Glomerular visceral epithelial cell (primary cell): Measurements from ENCODE around the gene MCM3AP.

Experiments
- DNase-seq: peaks from one replicate; pipeline ENCODE4 v3.0.0-alpha.2; 2016; ENCODE audit errors: extremely low spot score

Gene MCM3AP

DNA sequence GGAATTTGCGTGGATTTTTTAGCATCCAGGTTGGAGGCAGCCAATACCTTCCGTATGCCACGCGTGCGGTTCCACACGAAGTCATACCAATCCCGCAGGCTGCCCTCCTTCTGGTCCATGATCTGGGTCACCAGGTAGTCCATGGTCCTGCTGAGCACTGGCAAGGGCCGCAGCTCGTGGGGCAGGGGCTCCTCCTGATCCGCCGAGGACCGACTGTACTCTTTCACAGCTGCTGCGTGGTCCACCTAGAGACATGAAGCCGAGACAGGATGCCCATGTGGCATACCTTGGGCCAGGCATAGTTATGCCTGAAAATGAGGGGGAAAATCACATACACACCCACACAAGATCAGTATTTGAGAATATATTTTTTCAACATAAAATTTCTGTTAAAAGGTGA, 12.1 kb downstream of the MCM3AP start:
- no peak for DNase-seq

DNA sequence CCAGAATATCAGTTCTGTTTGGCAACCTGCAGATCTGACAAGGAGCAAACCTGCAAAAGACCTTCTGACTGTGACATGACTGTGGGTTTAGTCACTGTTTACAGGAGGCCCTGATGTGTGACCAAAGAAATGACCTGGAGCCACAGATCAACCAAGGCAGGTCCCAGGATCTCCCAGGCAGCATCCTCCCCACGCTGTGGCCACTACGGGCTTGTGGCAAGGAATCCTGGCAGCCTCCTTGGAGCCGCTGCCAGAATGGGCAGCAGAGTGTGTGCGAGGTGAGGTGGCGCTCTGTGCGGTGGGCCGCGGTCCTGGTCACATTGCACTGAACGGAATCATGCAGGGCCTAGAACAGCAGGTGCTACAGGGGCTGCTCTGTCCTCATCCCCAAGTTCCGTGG, 15.9 kb downstream of the MCM3AP start:
- DNase-seq, result peak; percentile 95

DNA sequence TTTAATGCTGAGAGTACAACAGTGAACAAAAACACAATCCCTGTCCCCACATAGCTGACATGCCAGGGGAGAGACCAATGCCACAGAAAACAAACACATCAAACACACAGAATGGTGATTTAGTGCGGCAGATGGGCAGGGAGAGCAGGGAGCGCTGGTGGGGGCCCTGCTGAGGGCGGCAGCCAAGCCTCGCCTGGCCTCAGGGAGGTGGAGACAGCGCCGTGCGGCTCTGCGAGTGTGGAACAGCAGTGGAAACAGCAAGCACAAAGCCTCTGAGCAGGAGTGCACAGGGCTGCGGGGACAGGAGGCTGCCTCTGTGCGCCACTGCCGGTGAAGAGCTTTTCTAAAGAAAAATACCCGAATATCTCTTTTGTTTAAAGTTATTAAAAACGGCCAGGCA, 17.0 kb downstream of the MCM3AP start:
- no peak for DNase-seq

DNA sequence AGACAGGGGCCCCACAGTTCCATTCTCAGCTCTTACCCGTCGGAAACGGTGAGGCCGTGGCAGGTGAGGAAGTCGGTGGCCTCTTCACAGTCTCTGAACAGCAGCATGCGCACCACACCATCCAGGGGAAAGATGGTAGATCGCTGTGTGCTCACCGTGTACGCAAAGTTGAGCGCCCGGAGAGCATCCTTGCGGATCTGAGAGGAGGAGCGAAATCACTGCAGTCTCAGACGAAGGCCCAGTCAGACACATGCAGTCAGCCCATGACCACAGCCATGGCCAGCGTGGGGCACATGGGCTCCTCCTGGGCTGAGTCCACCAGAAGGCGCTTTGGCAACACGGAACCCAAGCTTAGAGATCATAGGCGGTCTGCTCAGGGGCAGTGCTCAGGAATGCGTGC, 18.5 kb downstream of the MCM3AP start:
- no peak for DNase-seq

DNA sequence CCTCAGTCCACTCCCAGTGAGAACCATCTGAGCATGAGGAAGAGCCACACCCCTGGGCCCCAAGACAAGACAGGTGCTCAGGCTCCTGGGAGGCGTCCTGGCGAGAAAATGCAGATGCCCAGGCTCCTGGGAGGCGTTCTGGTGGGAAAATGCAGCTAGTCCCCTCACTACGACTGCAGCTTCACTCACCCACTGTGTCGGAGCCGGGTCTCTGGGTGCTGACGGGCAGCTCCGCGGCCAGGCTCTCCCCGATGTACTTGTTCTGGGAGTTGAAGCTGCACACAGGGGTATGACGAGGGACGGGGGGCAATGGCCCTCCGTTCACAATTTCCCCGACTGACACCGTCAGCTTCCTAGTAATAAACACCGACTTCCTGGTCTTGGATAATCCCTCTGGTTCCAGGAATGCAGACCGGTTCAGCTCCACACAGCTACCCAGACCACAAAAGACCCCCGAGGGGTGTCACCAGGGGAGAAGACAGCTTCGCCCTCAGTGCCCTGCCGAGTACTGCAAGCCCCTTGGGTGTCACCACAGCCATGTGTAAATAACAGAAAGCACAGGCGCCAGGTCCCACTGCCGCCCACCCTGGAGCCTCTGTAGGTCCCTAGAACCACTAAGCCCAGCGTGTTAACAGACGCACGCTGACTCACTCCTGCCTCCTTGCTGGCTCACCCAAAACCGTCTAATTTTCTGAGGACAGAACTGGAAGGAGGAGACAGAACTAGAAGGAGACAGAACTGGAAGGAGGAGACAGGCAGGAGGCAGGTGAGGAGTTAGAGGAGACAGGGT, 19.5 kb downstream of the MCM3AP start:
- DNase-seq, result no peak

DNA sequence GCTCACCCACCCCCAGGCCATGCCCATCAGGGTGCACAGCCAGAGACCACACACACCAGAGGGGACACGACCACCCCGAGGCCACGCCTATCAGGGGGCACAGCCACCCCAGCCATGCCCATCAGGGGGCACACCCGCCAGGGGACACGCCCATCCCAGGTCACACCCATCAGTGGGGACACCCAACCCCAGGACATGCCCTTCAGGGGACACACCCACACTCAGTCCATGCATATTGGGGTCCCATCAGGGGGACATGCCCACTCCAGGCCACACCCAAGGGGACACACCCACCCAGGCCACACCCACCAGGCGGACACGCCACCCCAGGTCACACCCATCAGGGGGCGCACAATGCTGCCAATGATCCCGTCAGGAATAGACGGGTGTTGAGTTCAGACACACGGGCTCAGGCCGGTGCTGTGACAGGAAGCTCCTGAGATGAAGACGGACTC, 20.7 kb downstream of the MCM3AP start:
- no peak for DNase-seq

DNA sequence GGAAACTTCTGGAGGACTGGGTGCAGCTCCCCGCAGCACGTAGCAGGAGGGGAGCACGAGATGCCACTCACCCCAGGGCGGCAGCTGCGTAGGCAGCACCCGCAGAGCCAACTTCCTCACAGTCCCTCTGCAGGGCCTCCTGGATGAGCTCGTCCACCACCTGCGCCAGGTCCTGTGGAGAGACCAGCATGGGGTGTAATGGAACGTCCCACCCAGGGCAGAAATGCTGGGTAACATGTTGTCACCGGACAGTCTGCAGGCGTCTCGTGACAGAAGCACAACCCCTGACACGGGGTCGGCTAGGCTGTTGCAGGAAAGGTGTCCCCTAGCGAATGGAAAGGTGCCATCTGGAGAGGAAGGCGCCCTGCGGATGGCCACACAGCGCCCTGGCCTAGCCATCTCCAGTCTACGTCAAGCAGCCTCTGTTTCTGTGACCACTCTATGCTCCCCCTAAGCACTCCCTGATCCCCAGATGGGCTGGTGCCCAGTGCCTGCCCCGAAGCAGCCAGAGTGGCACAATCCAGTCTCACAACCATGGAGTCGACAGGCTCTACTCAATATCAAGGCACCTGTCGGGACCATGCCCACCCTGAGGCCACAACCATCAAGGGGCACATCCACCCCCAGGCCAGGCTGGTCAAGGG, 21.2 kb downstream of the MCM3AP start:
- DNase-seq, result no peak

DNA sequence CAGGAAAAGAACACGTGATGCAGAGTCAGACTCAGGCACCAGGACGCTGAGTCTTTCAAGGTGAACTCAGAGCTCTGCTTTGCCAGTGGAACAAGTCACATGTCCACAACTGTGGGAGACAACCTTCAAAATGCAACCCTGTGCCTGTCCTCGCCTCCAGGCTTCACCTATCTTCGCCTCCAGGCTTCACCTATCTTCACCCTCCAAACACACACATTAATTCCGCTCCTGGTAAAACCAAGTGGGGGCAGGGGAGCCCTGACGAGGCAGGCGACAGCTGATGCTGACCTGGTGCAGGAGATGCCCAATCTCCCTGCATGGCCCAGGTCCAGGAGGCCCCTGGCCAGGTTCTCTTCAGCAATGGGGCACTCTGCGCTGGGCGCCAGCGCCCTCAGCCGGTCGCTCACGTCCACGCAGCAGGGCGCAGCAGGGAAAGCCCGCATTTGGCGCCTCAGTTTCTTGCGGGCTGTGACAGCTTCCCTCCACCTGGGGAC, 28.9 kb downstream of the MCM3AP start:
- DNase-seq, result no peak

DNA sequence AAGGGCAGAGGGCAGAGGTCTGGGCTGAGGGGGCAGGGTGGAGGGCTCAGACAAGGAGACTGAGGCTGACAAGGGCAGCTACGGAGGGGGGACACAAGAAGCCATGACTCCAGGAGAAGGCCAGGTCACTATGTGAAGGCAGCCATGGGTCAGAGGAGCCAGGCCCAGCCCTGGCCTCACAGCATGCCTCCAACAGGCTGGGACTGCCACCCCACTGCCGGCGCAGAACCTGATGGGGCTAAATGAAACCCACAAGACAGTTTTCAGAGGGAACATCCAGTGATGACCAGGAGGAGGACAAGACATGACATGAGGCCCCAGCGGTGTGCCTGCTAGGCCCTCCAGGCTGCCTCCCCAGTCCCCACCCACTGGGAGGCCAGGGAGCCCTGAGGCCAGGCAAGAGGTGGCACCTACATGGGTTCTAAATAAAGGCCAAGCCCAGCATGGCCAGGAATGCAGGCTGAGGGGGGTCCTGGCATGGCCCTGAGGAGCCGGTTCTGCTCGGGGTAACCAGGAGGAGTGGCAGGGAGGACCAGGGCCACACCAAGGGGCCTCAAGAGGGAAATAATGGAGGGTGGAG, 29.6 kb downstream of the MCM3AP start:
- DNase-seq, result no peak

DNA sequence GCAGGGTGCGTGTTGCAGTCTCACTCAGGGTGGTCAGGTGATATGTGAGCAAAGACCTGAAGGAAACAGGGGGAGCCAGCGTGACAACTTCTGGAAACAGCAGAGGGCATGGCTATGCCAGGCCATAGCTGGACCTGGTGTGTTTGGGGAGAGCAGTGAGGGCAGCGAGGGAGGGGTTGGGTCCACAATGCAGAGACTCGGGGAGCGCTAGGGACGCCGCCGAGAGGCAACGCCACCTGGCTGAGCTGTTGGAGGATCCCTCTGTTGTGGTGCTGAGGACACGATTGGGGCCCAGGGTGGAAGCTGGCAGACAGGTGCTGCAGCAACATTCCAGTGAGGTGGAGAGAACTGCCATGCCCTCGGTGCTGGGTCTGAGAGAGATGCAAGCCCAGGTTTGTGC, 30.2 kb downstream of the MCM3AP start:
- DNase-seq, result no peak

DNA sequence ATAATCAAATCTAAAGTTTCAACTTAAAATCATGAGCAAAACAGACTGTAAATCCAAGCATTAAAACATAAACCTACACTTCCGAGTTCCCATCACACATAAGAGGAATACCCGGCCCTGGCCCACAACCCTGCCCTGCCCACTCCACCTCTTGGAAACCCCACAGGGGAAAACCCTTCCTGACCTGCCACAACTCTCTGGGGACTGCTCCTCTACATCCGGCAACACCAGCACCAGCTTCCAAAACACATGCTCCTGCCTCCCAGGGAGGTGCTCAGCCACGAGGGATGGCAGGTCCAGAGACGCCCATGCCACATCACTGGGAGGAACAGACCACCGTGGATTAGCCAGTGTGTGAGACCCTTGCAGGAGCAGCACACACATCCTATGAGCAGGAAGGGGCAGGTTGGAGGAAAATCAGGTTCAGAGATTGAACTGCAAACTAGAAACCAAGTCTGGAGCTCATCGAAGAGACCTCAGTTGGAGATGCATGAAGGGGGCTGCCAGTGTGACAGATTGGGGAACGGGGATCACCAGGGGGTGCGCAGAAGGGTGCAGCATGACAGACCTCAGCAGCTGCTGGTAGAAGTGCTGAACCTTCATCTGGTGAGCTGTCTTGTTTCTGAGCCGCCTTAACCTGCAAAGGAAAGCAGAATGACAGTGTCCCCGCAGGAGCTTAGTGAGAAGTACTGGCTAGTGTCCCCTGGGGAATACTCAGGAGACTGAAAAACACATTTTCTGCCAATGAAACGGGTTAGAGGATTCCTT, 31.0 kb downstream of the MCM3AP start:
- DNase-seq, result no peak

DNA sequence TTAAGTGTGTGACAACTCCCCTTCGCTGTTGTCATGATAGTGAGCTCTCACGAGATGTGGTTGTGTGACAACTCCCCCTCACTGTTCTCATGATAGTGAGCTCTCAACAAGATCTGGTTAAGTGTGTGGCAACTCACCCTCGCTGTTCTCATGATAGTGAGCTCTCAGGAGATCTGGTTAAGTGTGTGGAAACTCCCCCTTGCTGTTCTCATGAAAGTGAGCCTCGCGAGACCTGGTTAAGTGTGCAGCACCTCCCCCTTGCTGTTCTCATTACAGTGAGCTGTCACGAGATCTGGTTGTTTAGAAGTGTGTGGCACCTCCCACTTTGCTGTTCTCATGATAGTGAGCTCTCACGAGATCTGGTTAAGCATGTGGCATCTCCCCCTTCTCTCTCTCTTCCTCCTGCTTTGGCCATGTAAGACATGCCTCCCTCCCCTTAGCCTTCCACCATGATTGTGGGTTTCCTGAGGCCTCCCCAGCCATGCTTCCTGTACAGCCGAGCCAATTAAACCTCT, 31.7 kb downstream of the MCM3AP start:
- DNase-seq, result no peak

DNA sequence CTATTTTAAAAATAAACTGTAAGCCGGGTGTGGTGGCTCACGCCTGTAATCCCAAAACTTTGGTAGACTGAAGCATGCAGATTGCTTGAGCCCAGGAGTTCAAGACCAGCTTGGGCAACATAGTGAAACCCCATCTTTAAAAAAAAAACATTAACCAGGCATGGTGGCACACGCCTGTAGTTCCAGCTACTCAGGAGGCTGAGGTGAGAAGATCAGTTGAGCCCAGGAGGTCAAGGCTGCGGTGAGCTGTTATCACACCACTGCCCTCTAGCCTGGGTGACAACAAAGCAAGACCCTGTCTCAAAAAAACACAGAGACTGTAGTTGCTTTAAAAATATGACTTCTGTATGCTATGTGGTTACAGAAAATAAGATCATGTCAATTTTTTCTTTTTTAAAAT, 32.6 kb downstream of the MCM3AP start:
- no peak for DNase-seq

DNA sequence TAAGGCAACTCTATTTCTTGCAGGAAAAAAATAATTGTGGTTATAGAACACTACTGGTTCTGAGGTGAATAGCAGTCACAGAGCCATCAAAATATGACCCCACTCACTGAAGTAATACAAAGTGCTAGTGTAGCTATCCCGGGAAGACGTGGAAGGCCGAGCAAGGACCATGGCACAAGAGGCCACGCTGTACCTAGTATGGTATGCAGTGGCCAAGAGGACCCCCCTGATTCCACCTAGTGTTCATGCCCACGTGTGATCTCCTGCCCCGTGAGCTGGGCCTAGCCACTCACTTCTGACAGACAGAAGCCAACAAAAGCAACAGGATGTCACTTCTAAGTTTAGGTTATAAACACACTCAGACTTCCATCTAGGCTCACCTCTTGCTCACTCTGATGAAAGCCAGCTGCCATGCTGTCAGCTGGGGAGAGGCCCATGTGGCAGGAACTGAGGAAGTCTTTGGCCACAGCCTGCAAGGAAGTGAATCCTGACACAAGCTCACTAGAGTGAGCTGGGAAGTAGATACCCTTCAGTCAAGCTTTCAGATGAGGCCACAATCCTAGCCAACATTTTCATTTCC, 35.2 kb downstream of the MCM3AP start:
- no peak for DNase-seq

DNA sequence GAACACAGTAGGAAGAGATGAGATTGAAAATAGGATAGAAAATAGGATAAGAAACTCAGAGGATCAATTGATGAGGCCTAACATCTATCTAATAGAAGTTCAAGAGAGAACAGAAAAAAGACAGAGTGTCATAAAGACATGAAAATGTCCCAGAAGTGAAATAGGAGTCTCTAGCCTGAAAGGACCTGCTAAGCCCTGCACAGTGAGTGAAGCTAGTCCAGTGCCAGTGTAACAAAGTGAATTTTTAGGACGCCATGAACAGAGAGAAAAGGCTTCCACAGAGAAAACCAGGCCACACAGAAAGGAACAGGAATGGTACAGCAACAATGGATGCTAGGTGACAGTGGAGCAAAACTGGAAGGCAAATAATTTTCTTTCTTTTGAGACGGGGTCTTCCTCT, 36.6 kb downstream of the MCM3AP start:
- DNase-seq, result no peak

DNA sequence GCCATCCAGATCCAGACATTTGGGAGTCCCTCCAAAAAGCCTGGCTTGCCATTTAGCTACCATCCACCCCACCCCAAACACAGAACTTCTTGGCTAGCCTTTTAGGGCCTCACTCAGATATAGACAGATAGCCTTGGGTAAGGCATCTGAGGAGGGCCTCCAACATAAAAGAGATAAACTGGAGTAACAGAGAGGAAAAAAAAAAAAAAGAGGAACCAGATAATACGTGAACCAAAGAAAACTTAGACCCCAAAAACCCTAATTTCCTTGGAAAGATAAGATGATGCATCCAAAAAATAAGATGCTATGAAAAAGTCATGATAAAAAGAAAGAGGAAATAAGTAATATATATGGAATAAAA, 37.0 kb downstream of the MCM3AP start:
- no peak for DNase-seq

DNA sequence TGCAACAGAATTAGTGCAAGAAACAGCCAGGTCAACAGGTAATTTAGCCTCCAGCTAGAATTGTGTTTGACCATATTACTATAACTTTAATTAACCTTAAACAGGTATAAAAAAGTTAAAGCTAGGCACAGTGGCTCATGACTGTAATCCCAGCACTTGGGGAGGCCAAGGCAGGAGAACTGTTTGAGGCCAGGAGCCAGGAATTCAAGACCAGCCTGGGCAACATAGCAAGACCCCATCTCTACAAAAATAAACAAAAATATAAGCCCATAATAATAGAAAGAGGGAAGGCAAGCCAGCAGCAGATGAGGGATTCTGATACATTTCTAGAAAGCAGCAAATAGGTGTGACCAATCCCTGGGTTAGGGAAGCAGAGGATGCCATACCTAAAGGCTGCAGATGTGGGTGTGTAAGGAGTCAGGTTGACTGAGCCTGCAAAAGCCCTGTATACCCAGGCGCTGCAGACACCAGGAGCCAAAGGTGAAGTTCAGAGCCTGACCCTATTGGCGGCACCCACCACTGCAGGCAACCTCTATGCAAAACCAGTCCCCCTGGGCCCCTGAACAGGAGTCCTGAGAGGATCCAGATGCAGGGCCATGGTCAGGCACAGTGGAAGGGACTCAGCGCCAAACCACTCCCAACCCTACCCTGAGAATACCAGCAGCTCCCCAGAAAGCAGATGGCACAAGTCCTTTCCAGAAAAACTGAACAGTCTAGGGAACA, 37.6 kb downstream of the MCM3AP start:
- no peak for DNase-seq

DNA sequence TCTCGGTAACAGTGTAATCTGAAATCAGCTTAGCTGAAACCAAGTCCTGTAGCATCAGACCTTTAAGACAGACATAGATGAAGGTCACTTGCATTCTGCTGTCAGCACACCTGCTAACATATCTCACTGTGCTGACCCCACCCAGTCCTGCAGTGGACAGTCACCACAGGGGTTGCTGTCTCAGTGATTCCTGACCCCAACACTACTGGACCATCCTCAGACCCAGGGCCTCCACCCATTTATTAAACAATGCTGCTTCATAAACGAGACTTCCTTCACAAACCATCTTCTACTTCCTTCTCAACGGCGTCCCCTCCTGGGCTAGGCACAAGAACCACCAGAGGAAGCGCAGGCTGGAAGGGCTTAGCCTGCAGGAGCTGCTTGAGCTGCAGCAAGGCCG, 39.1 kb downstream of the MCM3AP start:
- no peak for DNase-seq

DNA sequence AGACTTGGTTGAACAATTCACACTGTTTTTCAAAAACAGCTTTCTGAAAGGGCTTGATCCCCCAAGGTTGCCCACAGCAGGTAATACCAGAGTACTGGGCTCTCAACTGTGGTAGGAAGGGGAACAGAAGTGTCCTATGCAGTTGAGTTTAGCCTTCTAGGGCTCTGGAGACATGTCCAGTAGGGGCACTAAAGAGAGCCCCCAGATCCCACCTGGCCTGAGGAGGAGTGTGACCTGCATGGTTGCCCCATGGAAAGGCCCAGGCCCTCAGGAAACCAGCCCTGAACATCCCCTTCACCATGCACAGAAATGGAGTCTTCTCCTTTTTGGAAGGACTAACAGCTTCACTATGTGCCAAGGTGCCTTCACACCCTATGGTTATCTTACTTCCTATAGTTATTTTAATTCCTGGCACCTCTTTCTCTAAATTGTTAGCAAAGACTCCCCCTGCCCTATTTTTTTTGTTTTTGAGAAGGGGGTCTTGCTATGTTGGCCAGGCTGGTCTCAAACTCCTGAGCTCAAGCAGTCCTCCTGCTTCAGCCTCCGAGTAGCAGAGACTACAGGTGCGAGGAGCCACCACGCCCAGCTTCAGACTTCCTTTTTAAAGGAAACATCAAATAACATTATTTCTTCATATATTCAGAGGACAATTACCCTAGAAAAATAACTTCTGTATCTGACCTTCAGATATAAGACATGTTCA, 40.0 kb downstream of the MCM3AP start:
- DNase-seq, result no peak

DNA sequence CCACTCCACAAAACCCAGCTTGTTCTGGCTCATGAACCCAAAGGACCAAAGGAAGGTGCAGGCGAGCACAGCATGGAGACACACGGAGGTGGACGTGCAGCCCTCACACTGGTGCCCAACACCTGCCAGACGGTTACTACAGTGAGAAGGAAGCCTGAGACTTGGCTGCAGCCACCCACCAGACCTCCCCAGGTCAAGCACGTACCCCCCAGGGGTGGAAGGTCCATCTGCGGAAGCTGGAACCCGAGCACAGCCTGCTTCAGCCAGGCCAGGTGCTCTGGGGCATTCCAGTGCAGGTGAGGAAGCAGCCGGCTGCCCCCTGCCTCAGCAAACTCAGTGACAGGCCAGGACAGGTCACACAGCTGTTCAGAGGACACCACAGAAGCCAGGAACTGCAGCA, 40.8 kb downstream of the MCM3AP start:
- no peak for DNase-seq
